Measurements from ENCODE around the gene WDR73. TPM values are rescaled to one million over a fixed set of nuclear protein-coding genes. Genes with fewer than 3 reads are reported as not detected.

WDR73 gene
- total and polyA plus RNA-seq, 10 of the 15 experiments (the other 5 are each of a cell fraction or from before 2014, with no cell fraction given) = 4.4 to 25.6 (median 16.3) TPM

DNA sequence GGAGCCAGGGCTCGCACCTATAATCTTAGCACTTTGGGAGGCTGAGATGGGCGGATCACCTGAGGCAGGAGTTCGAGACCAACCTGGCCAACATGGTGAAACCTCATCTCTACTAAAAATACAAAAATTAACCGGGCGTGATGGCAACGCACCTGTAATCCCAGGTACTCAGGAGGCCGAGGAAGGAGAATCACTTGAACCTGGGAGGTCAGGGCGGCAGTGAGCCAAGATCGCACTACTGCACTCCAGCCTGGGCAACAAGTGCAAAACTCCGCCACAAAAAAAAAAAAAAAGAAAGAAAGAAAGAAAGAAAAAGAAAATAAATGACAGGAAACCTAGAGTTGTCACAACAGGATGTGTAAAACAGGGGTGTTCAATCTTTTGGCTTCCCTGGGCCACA lies 6.9 kb upstream of the WDR73 start:
- Histone ChIP-seq H3K4me1 (ENCODE audit: control insufficient read depth, insufficient read depth, low read length) (peaks cover 16% of the 10 kb centered on the region), H3K4me3 (no peak overlapping the region), H3K4me2 (ENCODE audit: control insufficient read depth, insufficient read depth) (no peak overlapping the region), H3K79me2 (ENCODE audit: control insufficient read depth, insufficient read depth, low read length) (no peaks in the 10 kb centered on the region), H3K9me3 (replicated peaks; ENCODE audit: control insufficient read depth, insufficient read depth, low read length) (no peaks in the 10 kb centered on the region), H3K27me3 (replicated peaks in 1 of 2; ENCODE audit: control insufficient read depth in 2 of 2, insufficient read depth in 2 of 2, low read length in 1 of 2) (no peaks in the 10 kb centered on the region), H3K9ac (ENCODE audit: control insufficient read depth, insufficient read depth, low read length) (no peak overlapping the region), H4K20me1 (ENCODE audit: control insufficient read depth, insufficient read depth) (no peaks in the 10 kb centered on the region), H3K27ac (ENCODE audit: control insufficient read depth, insufficient read depth) (no peak overlapping the region), H2AFZ (ENCODE audit: control insufficient read depth, low read depth, low read length) (no peak overlapping the region), H3K36me3 (ENCODE audit: control insufficient read depth in 2 of 2, insufficient read depth in 2 of 2, low read length in 1 of 2) (peaks cover 0 to 10% of the 10 kb centered on the region in 2 experiments; a peak in 2 of 4 replicates)
- ChIA-PET CTCF (interaction anchor here (1.4 to 7.6 kb wide), 2 partner anchors 54 to 62 kb away, joined by 3 to 52 read pairs; partner anchors contain the start of gene ZSCAN2), POLR2A (no interaction called here), SMC1A (ENCODE audit: uncharacterized antibody, unreplicated experiment) (interaction anchor here (0.8 kb wide), 1 partner anchor 30 kb away, joined by 3 read pairs; no protein-coding TSS in a partner anchor), RAD21 (ENCODE audit: unreplicated experiment) (no interaction called here)
- in situ Hi-C loops (cut with MboI) = no loop called here
- no peak for ATAC-seq
- WGBS (ENCODE audit: insufficient coverage, insufficient replicate concordance, low lambda C conversion rate, missing lambda C conversion rate) = 94% methylated on average over 9 of the region's 10 CpGs
- FAIRE-seq = no peak
- intact Hi-C loops (cut with micrococcal nuclease; ENCODE audit: unreplicated experiment) = no loop called here
- TF ChIP-seq MEF2B (IDR thresholded peaks at IDR 0.05; ENCODE audit: partially characterized antibody, poor library complexity, severe bottlenecking) (no peak), TCF12 (IDR thresholded peaks at IDR 0.05; ENCODE audit: low read depth, low read length) (no peak), PAX5 (IDR thresholded peaks at IDR 0.05; ENCODE audit: borderline replicate concordance, low read depth, low read length) (no peak), ZNF24 (IDR thresholded peaks at IDR 0.05) (no peak)
- BruUV-seq (replicated peaks) = no TSS peak
- no peak for DNase-seq (ENCODE audit: low read depth, low spot score)

DNA sequence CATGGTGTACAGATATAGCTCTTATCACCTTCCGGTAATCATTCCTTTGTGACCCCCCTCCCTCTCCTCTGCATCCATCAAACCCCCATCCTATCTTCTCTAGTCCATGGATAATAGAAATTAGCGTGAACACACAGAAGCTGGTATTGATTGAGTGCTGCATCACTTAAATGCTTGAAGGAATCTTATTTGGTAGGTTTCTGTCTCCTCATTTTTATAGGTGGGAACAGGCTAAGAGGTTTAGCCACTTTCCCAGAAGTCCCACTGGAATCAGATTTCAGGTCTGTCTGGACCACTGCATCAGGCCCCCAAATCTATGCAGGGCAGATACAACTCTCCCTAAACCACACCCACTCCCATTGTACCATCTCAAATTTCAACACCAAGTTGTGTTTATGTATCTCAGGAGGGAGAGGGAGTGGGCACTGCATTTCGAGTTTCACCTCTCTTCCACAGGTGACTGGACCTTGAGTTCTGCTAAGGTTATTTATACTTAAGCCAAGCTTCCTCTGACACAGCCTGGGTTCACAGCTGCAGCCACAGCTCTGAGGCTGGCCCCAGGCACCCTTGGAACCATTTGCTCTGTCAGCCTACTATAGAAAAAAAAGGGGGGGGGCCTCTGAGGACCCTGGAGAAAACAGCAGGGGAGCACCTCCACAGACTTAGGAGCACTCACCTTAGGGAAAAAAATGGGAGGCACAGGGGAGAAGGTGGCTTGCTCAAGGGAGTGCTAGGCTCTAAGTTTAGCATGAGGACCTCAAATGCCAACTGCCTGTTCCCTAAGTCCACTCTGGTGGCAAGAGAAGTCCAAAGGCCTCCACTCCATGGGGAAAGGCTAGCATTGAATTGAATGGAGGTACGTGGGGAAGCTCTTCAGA lies 6.1 kb upstream of the WDR73 start:
- Histone ChIP-seq H3K4me1 (ENCODE audit: control insufficient read depth, insufficient read depth, low read length) (peaks cover 16% of the 10 kb centered on the region), H4K20me1 (ENCODE audit: control insufficient read depth, insufficient read depth) (no peaks in the 10 kb centered on the region), H3K27me3 (replicated peaks in 1 of 2; ENCODE audit: control insufficient read depth in 2 of 2, insufficient read depth in 2 of 2, low read length in 1 of 2) (no peaks in the 10 kb centered on the region), H3K9me3 (replicated peaks; ENCODE audit: control insufficient read depth, insufficient read depth, low read length) (no peaks in the 10 kb centered on the region), H3K27ac (ENCODE audit: control insufficient read depth, insufficient read depth) (no peak overlapping the region), H2AFZ (ENCODE audit: control insufficient read depth, low read depth, low read length) (no peak overlapping the region), H3K9ac (ENCODE audit: control insufficient read depth, insufficient read depth, low read length) (no peak overlapping the region), H3K4me2 (ENCODE audit: control insufficient read depth, insufficient read depth) (no peak overlapping the region), H3K79me2 (ENCODE audit: control insufficient read depth, insufficient read depth, low read length) (no peaks in the 10 kb centered on the region), H3K36me3 (ENCODE audit: control insufficient read depth in 2 of 2, insufficient read depth in 2 of 2, low read length in 1 of 2) (peaks cover 0 to 4% of the 10 kb centered on the region in 2 experiments; a peak in 1 of 4 replicates), H3K4me3 (no peak overlapping the region)
- FAIRE-seq (no peak), ATAC-seq (no peak), DNase-seq (ENCODE audit: low read depth, low spot score) (no peak)
- CTCF ChIA-PET = interaction anchor here (0.7 to 7.6 kb wide), 6 partner anchors 11 to 99 kb away, joined by 3 to 52 read pairs (median 4); partner anchors contain the start of gene ZSCAN2
- SMC1A ChIA-PET (ENCODE audit: uncharacterized antibody, unreplicated experiment) = interaction anchor here (0.6 to 1.5 kb wide), 7 partner anchors 9 to 456 kb away, joined by 3 to 5 read pairs (median 3); no protein-coding TSS in a partner anchor
- 73% methylated on average over 4 of the region's 4 CpGs for whole genome bisulfite sequencing (ENCODE audit: insufficient coverage, insufficient replicate concordance, low lambda C conversion rate, missing lambda C conversion rate)
- intact Hi-C loops (cut with micrococcal nuclease; ENCODE audit: unreplicated experiment) (no loop called here), in situ Hi-C loops (cut with MboI) (no loop called here)
- POLR2A ChIA-PET = interaction anchor here (0.8 to 1.1 kb wide), 2 partner anchors 75 to 112 kb away, joined by 3 read pairs; no protein-coding TSS in a partner anchor
- TF ChIP-seq DPF2 (IDR thresholded peaks at IDR 0.05) (no peak), CHD4 (IDR thresholded peaks at IDR 0.05) (no peak), JUND (IDR thresholded peaks at IDR 0.05; ENCODE audit: low read depth, low read length) (no peak), YY1 (IDR thresholded peaks at IDR 0.05; ENCODE audit: low read depth, low read length) (no peak), SREBF2 (IDR thresholded peaks at IDR 0.05; ENCODE audit: low read length) (no peak)
- TF ChIP-seq, protein P1, sequence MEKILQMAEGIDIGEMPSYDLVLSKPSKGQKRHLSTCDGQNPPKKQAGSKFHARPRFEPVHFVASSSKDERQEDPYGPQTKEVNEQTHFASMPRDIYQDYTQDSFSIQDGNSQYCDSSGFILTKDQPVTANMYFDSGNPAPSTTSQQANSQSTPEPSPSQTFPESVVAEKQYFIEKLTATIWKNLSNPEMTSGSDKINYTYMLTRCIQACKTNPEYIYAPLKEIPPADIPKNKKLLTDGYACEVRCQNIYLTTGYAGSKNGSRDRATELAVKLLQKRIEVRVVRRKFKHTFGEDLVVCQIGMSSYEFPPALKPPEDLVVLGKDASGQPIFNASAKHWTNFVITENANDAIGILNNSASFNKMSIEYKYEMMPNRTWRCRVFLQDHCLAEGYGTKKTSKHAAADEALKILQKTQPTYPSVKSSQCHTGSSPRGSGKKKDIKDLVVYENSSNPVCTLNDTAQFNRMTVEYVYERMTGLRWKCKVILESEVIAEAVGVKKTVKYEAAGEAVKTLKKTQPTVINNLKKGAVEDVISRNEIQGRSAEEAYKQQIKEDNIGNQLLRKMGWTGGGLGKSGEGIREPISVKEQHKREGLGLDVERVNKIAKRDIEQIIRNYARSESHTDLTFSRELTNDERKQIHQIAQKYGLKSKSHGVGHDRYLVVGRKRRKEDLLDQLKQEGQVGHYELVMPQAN (conservative IDR thresholded peaks at IDR 0.05) = no peak
- no TSS peak for BruUV-seq (replicated peaks)
- RAD21 ChIA-PET (ENCODE audit: unreplicated experiment) = interaction anchor here (0.7 to 2.2 kb wide), 3 partner anchors 69 to 378 kb away, joined by 3 to 6 read pairs (median 3); no protein-coding TSS in a partner anchor
